Stimulated activated CD4-positive, alpha-beta T cell treated with anti-CD3 and anti-CD28 coated beads, TNF-alpha, amount 100 ng/mL, for 48 hours (primary cell): ENCODE data around the gene NUCB1.
"Not testable (repeated sequence)": the region's sequence is repeated elsewhere in the genome, so short reads cannot be mapped to it uniquely, and the experiment has no call there.

Experiments used
- DNase-seq, 3 donors: peaks; one replicate each; pipeline ENCODE4 v3.0.0-alpha.2; 2020; ENCODE audit warnings: low read depth in 3 of 3

The NUCB1 gene

GRCh38 chr19:48899781-48900476 is at the start of gene NUCB1:
NUCB1 (plus strand) TSS chr19:48900312; CDS start chr19:48900797, 485 bp downstream.
- DNase-seq: peak; percentile 98 to 99 (median 99)

- DNase-seq: no peak
Measured at GRCh38 chr19:48852292-48852691, 47.8 kb upstream of the NUCB1 start.

- DNase-seq: no peak
Measured at GRCh38 chr19:48853483-48853882, 46.6 kb upstream of the NUCB1 start.

- no peak for DNase-seq
Measured at GRCh38 chr19:48854103-48854502, 46.0 kb upstream of the NUCB1 start.

- no peak for DNase-seq
Measured at GRCh38 chr19:48856921-48857320, 43.2 kb upstream of the NUCB1 start.

GRCh38 chr19:48858984-48859710 is 41.0 kb upstream of the NUCB1 start:
- peak; percentile 44 to 84 (median 73) for DNase-seq

GRCh38 chr19:48859711-48860572 is 40.2 kb upstream of the NUCB1 start:
- no peak for DNase-seq

- DNase-seq: no peak
Measured at GRCh38 chr19:48861313-48861712, 38.8 kb upstream of the NUCB1 start.

GRCh38 chr19:48862827-48863226 is 37.3 kb upstream of the NUCB1 start:
- DNase-seq: no peak

- no peak for DNase-seq
Measured at GRCh38 chr19:48866692-48867091, 33.4 kb upstream of the NUCB1 start.

- DNase-seq: no peak
Measured at GRCh38 chr19:48867123-48867745, 32.9 kb upstream of the NUCB1 start.

- no peak for DNase-seq
Measured at GRCh38 chr19:48867746-48868113, 32.4 kb upstream of the NUCB1 start.

- DNase-seq: no peak
Measured at GRCh38 chr19:48868114-48868886, 31.8 kb upstream of the NUCB1 start, which contains the start of gene PLEKHA4. PLEKHA4 (minus strand) TSS chr19:48868617; CDS start chr19:48867620, 997 bp downstream.

GRCh38 chr19:48870048-48870447 is 30.1 kb upstream of the NUCB1 start:
- no peak for DNase-seq

GRCh38 chr19:48871471-48872181 is 28.5 kb upstream of the NUCB1 start:
- DNase-seq: not testable (repeated sequence)

GRCh38 chr19:48872182-48872883 is 27.8 kb upstream of the NUCB1 start, which contains the start of gene PPP1R15A:
PPP1R15A (plus strand) TSS chr19:48872421; CDS start chr19:48873234, 813 bp downstream.
- DNase-seq: peak; percentile 93 to 99 (median 98)

GRCh38 chr19:48872884-48873475 is 27.1 kb upstream of the NUCB1 start:
- DNase-seq: peak in 2 of 3 donors; percentile 54 to 69

- no peak for DNase-seq
Measured at GRCh38 chr19:48873476-48874302, 26.4 kb upstream of the NUCB1 start.
